Astrocyte (in vitro differentiated cells and primary cell): ENCODE data around the gene DPYSL3.

Source experiments
- EZH2 ChIP-seq: IDR thresholded peaks from 2 replicates; pipeline ENCODE4 v1.6.1; 2012; ENCODE audit warnings: mild to moderate bottlenecking, low read length, inconsistent platforms; ENCODE audit not compliant: insufficient read depth
- TF ChIP-seq, protein P1 (sequence below): IDR thresholded peaks from 2 replicates; pipeline ENCODE4 v1.5.1; 2011; ENCODE audit warnings: low read depth, mild to moderate bottlenecking, inconsistent platforms, low read length, moderate library complexity; ENCODE audit not compliant: insufficient read depth

DNA sequence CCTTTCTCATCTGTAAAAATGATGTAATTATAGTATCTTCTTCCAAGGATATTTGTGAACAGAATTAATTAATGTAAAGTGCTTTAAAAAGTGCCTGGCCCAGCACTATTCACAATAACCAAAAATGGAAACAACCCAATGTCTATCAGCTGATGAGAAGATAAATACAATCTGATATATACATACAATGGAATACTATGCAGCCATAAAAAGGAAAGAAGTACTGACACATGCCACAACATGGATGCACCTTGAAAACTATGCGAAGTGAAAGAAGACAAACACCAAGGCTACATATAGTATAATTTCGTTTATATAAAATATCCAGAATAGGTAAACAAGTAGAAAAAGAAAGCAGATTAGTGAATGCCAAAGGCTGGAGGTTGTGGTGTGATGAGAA, 24.1 kb downstream of the DPYSL3 start:
- TF ChIP-seq, protein P1, sequence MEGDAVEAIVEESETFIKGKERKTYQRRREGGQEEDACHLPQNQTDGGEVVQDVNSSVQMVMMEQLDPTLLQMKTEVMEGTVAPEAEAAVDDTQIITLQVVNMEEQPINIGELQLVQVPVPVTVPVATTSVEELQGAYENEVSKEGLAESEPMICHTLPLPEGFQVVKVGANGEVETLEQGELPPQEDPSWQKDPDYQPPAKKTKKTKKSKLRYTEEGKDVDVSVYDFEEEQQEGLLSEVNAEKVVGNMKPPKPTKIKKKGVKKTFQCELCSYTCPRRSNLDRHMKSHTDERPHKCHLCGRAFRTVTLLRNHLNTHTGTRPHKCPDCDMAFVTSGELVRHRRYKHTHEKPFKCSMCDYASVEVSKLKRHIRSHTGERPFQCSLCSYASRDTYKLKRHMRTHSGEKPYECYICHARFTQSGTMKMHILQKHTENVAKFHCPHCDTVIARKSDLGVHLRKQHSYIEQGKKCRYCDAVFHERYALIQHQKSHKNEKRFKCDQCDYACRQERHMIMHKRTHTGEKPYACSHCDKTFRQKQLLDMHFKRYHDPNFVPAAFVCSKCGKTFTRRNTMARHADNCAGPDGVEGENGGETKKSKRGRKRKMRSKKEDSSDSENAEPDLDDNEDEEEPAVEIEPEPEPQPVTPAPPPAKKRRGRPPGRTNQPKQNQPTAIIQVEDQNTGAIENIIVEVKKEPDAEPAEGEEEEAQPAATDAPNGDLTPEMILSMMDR: no peak
- TF ChIP-seq EZH2: no peak
